IMR-90 (cell line): ENCODE measurements around the gene MAML2. TPM values are rescaled to one million over a fixed set of nuclear protein-coding genes. Genes with fewer than 3 reads are reported as not detected.

Experiments
- polyA plus RNA-seq, 3 experiments: library from polyadenylated mRNA; depleted of rRNA; stranded (reverse); fragments of >200 nt; gene quantifications; 2 replicates each; pipeline ENCODE4 v1.2.3, GENCODE V29; 2012; ENCODE audit warnings: low replicate concordance in 1 of 3
- total RNA-seq: library from RNA; depleted of rRNA; stranded (reverse); fragments of >200 nt; gene quantifications from 2 replicates; pipeline ENCODE4 v1.2.3, GENCODE V29; 2012
- TF ChIP-seq, protein P1 (sequence below): fragments of 150-350 bp; IDR thresholded peaks from 2 replicates; pipeline ENCODE4 v1.6.1; 2016; ENCODE audit warnings: low read depth, mild to moderate bottlenecking, low read length, moderate library complexity, borderline replicate concordance

Gene MAML2
- total and polyA plus RNA-seq, 2 of the 4 experiments (the other 2 are of a cell fraction), result 15.0 to 19.5 TPM

DNA sequence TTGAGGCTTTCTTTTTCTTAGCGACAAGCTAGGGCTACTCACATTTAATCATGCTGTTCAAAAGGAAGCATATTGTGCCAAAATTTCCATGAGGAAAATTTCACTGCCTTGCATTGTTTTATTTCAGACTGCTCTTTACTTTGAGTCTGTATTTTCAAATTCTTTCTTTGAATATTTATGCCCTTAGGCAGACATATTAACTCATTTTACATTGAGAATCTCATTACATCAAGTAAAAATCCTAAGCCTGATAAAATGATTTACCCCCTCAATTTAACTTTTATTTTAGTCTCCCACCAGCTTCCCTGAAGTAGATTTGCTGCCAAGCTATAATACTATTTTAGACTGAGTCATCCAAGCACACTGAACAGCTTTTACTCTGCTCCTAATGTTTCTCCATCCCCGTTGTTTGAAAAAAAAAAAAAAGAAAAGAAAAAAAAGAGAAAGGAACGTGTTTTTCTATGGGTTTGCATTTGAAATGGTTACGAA is 229.8 kb downstream of the MAML2 start (continued):
- TF ChIP-seq, protein P1, sequence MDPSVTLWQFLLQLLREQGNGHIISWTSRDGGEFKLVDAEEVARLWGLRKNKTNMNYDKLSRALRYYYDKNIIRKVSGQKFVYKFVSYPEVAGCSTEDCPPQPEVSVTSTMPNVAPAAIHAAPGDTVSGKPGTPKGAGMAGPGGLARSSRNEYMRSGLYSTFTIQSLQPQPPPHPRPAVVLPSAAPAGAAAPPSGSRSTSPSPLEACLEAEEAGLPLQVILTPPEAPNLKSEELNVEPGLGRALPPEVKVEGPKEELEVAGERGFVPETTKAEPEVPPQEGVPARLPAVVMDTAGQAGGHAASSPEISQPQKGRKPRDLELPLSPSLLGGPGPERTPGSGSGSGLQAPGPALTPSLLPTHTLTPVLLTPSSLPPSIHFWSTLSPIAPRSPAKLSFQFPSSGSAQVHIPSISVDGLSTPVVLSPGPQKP, result no peak
